Tibial nerve (tissue), 4 donors: ENCODE data around the gene GBF1. TPM values are rescaled to one million over a fixed set of nuclear protein-coding genes. Genes with fewer than 3 reads are reported as not detected.

Experiments used
- DNase-seq, 2 donors: peaks; one replicate each; pipeline ENCODE4 v3.0.0-alpha.2; 2019; ENCODE audit warnings: low spot score in 2 of 2
- H3K27ac ChIP-seq, 4 donors: fragments of 200-600 bp; sonication (generic) in 3 of 4; one replicate each; pipeline ENCODE4 v1.5.1; 2017 to 2019; ENCODE audit warnings: mild to moderate bottlenecking in 1 of 4
- H3K27me3 ChIP-seq, 2 donors: fragments of 200-600 bp; sonication (generic) in 1 of 2; one replicate each; pipeline versions ENCODE4 v1.5.1 to v1.6.0; 2017 to 2019
- H3K36me3 ChIP-seq, 3 donors: fragments of 200-600 bp; sonication (generic); one replicate each; pipeline ENCODE4 v1.5.1; 2018 to 2019
- H3K4me1 ChIP-seq, 4 donors: fragments of 200-600 bp; sonication (generic) in 3 of 4; one replicate each; pipeline ENCODE4 v1.5.1; 2017 to 2019
- H3K4me3 ChIP-seq, 4 donors: fragments of 200-600 bp; sonication (generic) in 3 of 4; one replicate each; pipeline ENCODE4 v1.5.1; 2017 to 2019; ENCODE audit warnings: mild to moderate bottlenecking in 1 of 4, moderate library complexity in 1 of 4
- H3K9me3 ChIP-seq, 4 donors: fragments of 200-600 bp; sonication (generic) in 3 of 4; one replicate each; pipeline ENCODE4 v1.5.1; 2017 to 2019
- CTCF ChIP-seq, 5 experiments: fragments of 200-600 bp in 3 of 5; fragments of 450-650 bp in 2 of 5; sonication (generic) in 3 of 5; IDR thresholded peaks; one replicate each; pipeline ENCODE4 v1.5.1; 2016 to 2019; ENCODE audit warnings: antibody characterized with exemption in 5 of 5, mild to moderate bottlenecking in 3 of 5, moderate library complexity in 2 of 5
- EP300 ChIP-seq, 2 donors: sonication (generic); formaldehyde crosslinking; IDR thresholded peaks; one replicate each; pipeline ENCODE4 v1.6.1; 2017; ENCODE audit warnings: antibody characterized with exemption in 2 of 2, mild to moderate bottlenecking in 1 of 2
- POLR2A ChIP-seq, 2 donors: fragments of 450-650 bp; IDR thresholded peaks; one replicate each; pipeline ENCODE4 v1.6.1; 2017; ENCODE audit warnings: antibody characterized with exemption in 2 of 2, mild to moderate bottlenecking in 2 of 2, moderate library complexity in 2 of 2
- WGBS, 2 donors: methylation state at CpG; one replicate each; pipeline ENCODE4 v1.1.5; 2018; 5-methylcytosine and 5-hydroxymethylcytosine counted together
- total RNA-seq, 4 donors: library from RNA; depleted of rRNA; stranded (reverse); fragments of >200 nt; gene quantifications; one replicate each; pipeline ENCODE4 v1.1.0, GENCODE V29; 2016

GBF1 gene
- total RNA-seq, 4 donors from 2014 or later: 31.0 to 38.0 (median 36.1) TPM

- Histone ChIP-seq H3K27ac (no peak overlapping the region), H3K4me3 (no peak overlapping the region), H3K36me3 (no peaks in the 10 kb centered on the region), H3K9me3 (no peaks in the 10 kb centered on the region), H3K27me3 (no peaks in the 10 kb centered on the region), H3K4me1 (peaks cover 2 to 17% (median 11%) of the 10 kb centered on the region in 4 donors)
- no peak for TF ChIP-seq CTCF (IDR thresholded peaks at IDR 0.05)
- no peak for TF ChIP-seq POLR2A (IDR thresholded peaks at IDR 0.05)
- TF ChIP-seq EP300 (IDR thresholded peaks at IDR 0.05): no peak
- 93 to 100% methylated on average over 2 of the region's 2 CpGs for WGBS, 2 donors
- no peak for DNase-seq
Measured at GRCh38 chr10:102285133-102285532, 39.8 kb downstream of the GBF1 start.

GRCh38 chr10:102286216-102286615, 40.9 kb downstream of the GBF1 start:
- 51 to 74% methylated on average over 2 of the region's 2 CpGs for WGBS, 2 donors
- Histone ChIP-seq H3K9me3 (no peaks in the 10 kb centered on the region), H3K27ac (no peak overlapping the region), H3K27me3 (no peaks in the 10 kb centered on the region), H3K4me3 (no peak overlapping the region), H3K36me3 (no peaks in the 10 kb centered on the region), H3K4me1 (peaks cover 0 to 7% (median under 1%) of the 10 kb centered on the region in 4 donors)
- TF ChIP-seq CTCF (IDR thresholded peaks at IDR 0.05): no peak
- TF ChIP-seq EP300 (IDR thresholded peaks at IDR 0.05): no peak
- TF ChIP-seq POLR2A (IDR thresholded peaks at IDR 0.05): no peak
- no peak for DNase-seq

GRCh38 chr10:102287538-102287937, 42.2 kb downstream of the GBF1 start:
- Histone ChIP-seq H3K27ac (no peak overlapping the region), H3K4me1 (peaks cover 0 to 5% (median 0%) of the 10 kb centered on the region in 4 donors), H3K4me3 (no peak overlapping the region), H3K36me3 (no peaks in the 10 kb centered on the region), H3K9me3 (no peaks in the 10 kb centered on the region), H3K27me3 (no peaks in the 10 kb centered on the region)
- TF ChIP-seq EP300 (IDR thresholded peaks at IDR 0.05) (no peak), CTCF (IDR thresholded peaks at IDR 0.05) (no peak), POLR2A (IDR thresholded peaks at IDR 0.05) (no peak)
- no peak for DNase-seq

GRCh38 chr10:102287991-102288390, 42.7 kb downstream of the GBF1 start:
- no peaks in the 10 kb centered on the region for H3K27me3 ChIP-seq
- no peak overlapping the region for H3K27ac ChIP-seq
- 95 to 96% methylated on average over 4 of the region's 4 CpGs for whole genome bisulfite sequencing, 2 donors
- H3K4me3 ChIP-seq: no peak overlapping the region
- no peak for DNase-seq
- TF ChIP-seq POLR2A (IDR thresholded peaks at IDR 0.05): no peak
- no peak for TF ChIP-seq EP300 (IDR thresholded peaks at IDR 0.05)
- no peak for TF ChIP-seq CTCF (IDR thresholded peaks at IDR 0.05)
- no peaks in the 10 kb centered on the region for H3K9me3 ChIP-seq
- H3K36me3 ChIP-seq: no peaks in the 10 kb centered on the region
- peaks cover 0 to 5% (median 0%) of the 10 kb centered on the region in 4 donors for H3K4me1 ChIP-seq

GRCh38 chr10:102289356-102289755, 44.0 kb downstream of the GBF1 start:
- H3K4me1 ChIP-seq: peaks cover 0 to 5% (median 0%) of the 10 kb centered on the region in 4 donors
- TF ChIP-seq POLR2A (IDR thresholded peaks at IDR 0.05) (no peak), CTCF (IDR thresholded peaks at IDR 0.05) (no peak), EP300 (IDR thresholded peaks at IDR 0.05) (no peak)
- no peaks in the 10 kb centered on the region for H3K36me3 ChIP-seq
- 93 to 98% methylated on average over 2 of the region's 2 CpGs for WGBS, 2 donors
- no peaks in the 10 kb centered on the region for H3K27me3 ChIP-seq
- H3K9me3 ChIP-seq: no peaks in the 10 kb centered on the region
- DNase-seq: no peak
- no peak overlapping the region for H3K4me3 ChIP-seq
- no peak overlapping the region for H3K27ac ChIP-seq
